GM12865 (cell line): Measurements from ENCODE around the gene COMT.

Experiments used
- DNase-seq: peaks from one replicate; pipeline ENCODE4 v3.0.0; 2010; ENCODE audit warnings: low read depth
- H3K4me3 ChIP-seq: 2 replicates; pipeline ENCODE4 v1.5.1; 2011; ENCODE audit warnings: mild to moderate bottlenecking, low read depth, low read length, control low read depth
- CTCF ChIP-seq: IDR thresholded peaks from 2 replicates; pipeline ENCODE4 v1.5.1; 2011; ENCODE audit warnings: low read length, control low read depth, low read depth, inconsistent platforms; ENCODE audit not compliant: insufficient read depth; ENCODE audit errors: missing control alignments

Gene COMT

GRCh38 chr22:19996694-19997384, 55.3 kb downstream of the COMT start:
- TF ChIP-seq CTCF, result no peak
- no peak overlapping the region for H3K4me3 ChIP-seq
- no peak for DNase-seq

- H3K4me3 ChIP-seq, result no peak overlapping the region
- TF ChIP-seq CTCF, result no peak
- DNase-seq, result no peak
Observed at GRCh38 chr22:19997561-19998231, 56.1 kb downstream of the COMT start.

GRCh38 chr22:19998232-19998951, 56.8 kb downstream of the COMT start:
- no peak overlapping the region for H3K4me3 ChIP-seq
- DNase-seq, result no peak
- TF ChIP-seq CTCF, result no peak

- no peak overlapping the region for H3K4me3 ChIP-seq
- no peak for DNase-seq
- no peak for TF ChIP-seq CTCF
Observed at GRCh38 chr22:19998991-19999820, 57.6 kb downstream of the COMT start.

GRCh38 chr22:20000246-20001081, 58.9 kb downstream of the COMT start:
- DNase-seq, result no peak
- H3K4me3 ChIP-seq, result no peak overlapping the region
- TF ChIP-seq CTCF, result no peak

GRCh38 chr22:20001082-20001638, 59.6 kb downstream of the COMT start:
- H3K4me3 ChIP-seq, result no peak overlapping the region
- no peak for DNase-seq
- TF ChIP-seq CTCF, result no peak
